Transverse colon (tissue), 4 donors: ENCODE results near the gene GRIA3. TPM values are rescaled to one million over a fixed set of nuclear protein-coding genes. Genes with fewer than 3 reads are reported as not detected.

Experiments
- DNase-seq: peaks from one replicate; pipeline ENCODE4 v3.0.0-alpha.2; 2019
- H3K27ac ChIP-seq, 4 donors: fragments of 200-600 bp; sonication (generic); 2 replicates each; pipeline ENCODE4 v1.5.1; 2016 to 2018; ENCODE audit warnings: inconsistent platforms in 4 of 4
- H3K27me3 ChIP-seq: fragments of 200-600 bp; sonication (generic); 2 replicates; pipeline ENCODE4 v1.5.1; 2017; ENCODE audit warnings: inconsistent platforms
- H3K36me3 ChIP-seq, 4 donors: fragments of 200-600 bp; sonication (generic); 2 replicates each; pipeline ENCODE4 v1.5.1; 2017 to 2019; ENCODE audit warnings: inconsistent platforms in 4 of 4
- H3K4me1 ChIP-seq, 4 donors: fragments of 200-600 bp; sonication (generic); 2 replicates each; pipeline ENCODE4 v1.5.1; 2017 to 2020; ENCODE audit warnings: inconsistent platforms in 4 of 4
- H3K4me3 ChIP-seq, 4 donors: fragments of 200-600 bp; sonication (generic); 1 replicate in 1 of 4; 2 replicates in 3 of 4; pipeline versions ENCODE4 v1.5.1 to v1.6.1; 2017 to 2019; ENCODE audit warnings: inconsistent platforms in 4 of 4
- H3K9me3 ChIP-seq, 2 donors: fragments of 200-600 bp; sonication (generic); 2 replicates each; pipeline ENCODE4 v1.5.1; 2017 to 2019; ENCODE audit warnings: inconsistent platforms in 2 of 2
- CTCF ChIP-seq, 5 experiments: fragments of 200-600 bp in 3 of 5; fragments of 450-650 bp in 2 of 5; sonication (generic) in 3 of 5; IDR thresholded peaks; 1 replicate in 2 of 5; 2 replicates in 3 of 5; pipeline ENCODE4 v1.5.1; 2016 to 2017; ENCODE audit warnings: antibody characterized with exemption in 5 of 5, inconsistent platforms in 3 of 5, mild to moderate bottlenecking in 2 of 5, moderate library complexity in 1 of 5
- EP300 ChIP-seq: sonication (generic); formaldehyde crosslinking; IDR thresholded peaks from one replicate; pipeline ENCODE4 v1.6.1; 2017; ENCODE audit warnings: antibody characterized with exemption, low read depth
- POLR2A ChIP-seq: fragments of 450-650 bp; IDR thresholded peaks from one replicate; pipeline ENCODE4 v1.6.1; 2016; ENCODE audit warnings: antibody characterized with exemption, mild to moderate bottlenecking, moderate library complexity
- POLR2AphosphoS5 ChIP-seq, 3 donors: sonication (generic); formaldehyde crosslinking; IDR thresholded peaks; one replicate each; pipeline ENCODE4 v1.6.1; 2016; ENCODE audit warnings: antibody characterized with exemption in 3 of 3
- WGBS, 2 donors: methylation state at CpG; one replicate each; pipeline ENCODE4 v1.1.5; 2018; ENCODE audit warnings: low coverage in 1 of 2; 5-methylcytosine and 5-hydroxymethylcytosine counted together
- in situ Hi-C, 4 donors: fragments of 200-750 bp; cut with MboI; loops; one replicate each; pipeline versions ENCODE4 v1.15.0 to v1.15.1; 2017; ENCODE audit warnings: low sequenced_read_pairs in 3 of 4, low pct_ligation_motif_present in 1 of 4, low pct_unique_long_range_greater_than_20kb in 1 of 4
- intact Hi-C: fragments of 100-400 bp; cut with DNase I; formaldehyde crosslinking; loops from one replicate; pipeline ENCODE4 v1.15.1; 2023; ENCODE audit warnings: low total_unique reads
- total RNA-seq, 4 donors: library from RNA; depleted of rRNA; stranded (reverse); fragments of >200 nt; gene quantifications; one replicate each; pipeline ENCODE4 v1.1.0, GENCODE V29; 2016

Gene GRIA3
- total RNA-seq, 4 donors from 2014 or later = 0.40 to 1.1 (median 0.68) TPM; not detected in 1

- no peak for TF ChIP-seq EP300
- no peak for TF ChIP-seq POLR2AphosphoS5 (IDR thresholded peaks at IDR 0.05)
- no peak for TF ChIP-seq CTCF (IDR thresholded peaks at IDR 0.05)
- no peak for TF ChIP-seq POLR2A
- peaks cover 5% of the 10 kb centered on the region for H3K27me3 ChIP-seq
- DNase-seq = no peak
- no peaks in the 10 kb centered on the region for H3K4me1 ChIP-seq
- intact Hi-C loops (no loop called here), in situ Hi-C loops (no loop called here)
- peak overlapping the region in 1 of 4 donors; percentile 39 for H3K4me3 ChIP-seq
- 61% methylated on average over 9 of the region's 9 CpGs; no CpG with 5 or more reads in 1 of the 2 donors for WGBS, 2 donors
- no peaks in the 10 kb centered on the region for H3K9me3 ChIP-seq
- no peak overlapping the region for H3K27ac ChIP-seq
- no peaks in the 10 kb centered on the region for H3K36me3 ChIP-seq
These were observed 1.6 kb downstream of the GRIA3 start for GRCh38 chrX:123185721-123186120.

GRCh38 chrX:123186801-123187200 lies 2.7 kb downstream of the GRIA3 start:
- no peaks in the 10 kb centered on the region for H3K36me3 ChIP-seq
- DNase-seq = no peak
- intact Hi-C loops = no loop called here
- no peaks in the 10 kb centered on the region for H3K4me1 ChIP-seq
- WGBS, 2 donors = 75 to 100% methylated on average over 2 to 3 of the region's 3 CpGs
- no peak overlapping the region for H3K27ac ChIP-seq
- TF ChIP-seq POLR2AphosphoS5 (IDR thresholded peaks at IDR 0.05) (no peak), POLR2A (no peak), CTCF (IDR thresholded peaks at IDR 0.05) (no peak), EP300 (no peak)
- no peak overlapping the region for H3K4me3 ChIP-seq
- H3K27me3 ChIP-seq = peaks cover 5% of the 10 kb centered on the region
- H3K9me3 ChIP-seq = no peaks in the 10 kb centered on the region
- in situ Hi-C loops = no loop called here

GRCh38 chrX:123188081-123188480 lies 4.0 kb downstream of the GRIA3 start:
- Histone ChIP-seq H3K4me3 (no peak overlapping the region), H3K27ac (no peak overlapping the region), H3K27me3 (peaks cover 5% of the 10 kb centered on the region), H3K4me1 (no peaks in the 10 kb centered on the region), H3K9me3 (no peaks in the 10 kb centered on the region), H3K36me3 (no peaks in the 10 kb centered on the region)
- in situ Hi-C loops (no loop called here), intact Hi-C loops (no loop called here)
- 64 to 100% methylated on average over 1 to 3 of the region's 3 CpGs for WGBS, 2 donors
- TF ChIP-seq CTCF (IDR thresholded peaks at IDR 0.05) = no peak
- no peak for TF ChIP-seq POLR2A
- no peak for TF ChIP-seq POLR2AphosphoS5 (IDR thresholded peaks at IDR 0.05)
- TF ChIP-seq EP300 = no peak
- DNase-seq = no peak

- no peak for TF ChIP-seq EP300
- no peak for TF ChIP-seq POLR2A
- no peak for TF ChIP-seq POLR2AphosphoS5 (IDR thresholded peaks at IDR 0.05)
- TF ChIP-seq CTCF (IDR thresholded peaks at IDR 0.05) = no peak
- in situ Hi-C loops (no loop called here), intact Hi-C loops (no loop called here)
- H3K9me3 ChIP-seq = no peaks in the 10 kb centered on the region
- no peak overlapping the region for H3K4me3 ChIP-seq
- no peak for DNase-seq
- H3K4me1 ChIP-seq = no peaks in the 10 kb centered on the region
- peaks cover 5% of the 10 kb centered on the region for H3K27me3 ChIP-seq
- no peaks in the 10 kb centered on the region for H3K36me3 ChIP-seq
- WGBS, 2 donors = 87 to 88% methylated on average over 3 to 8 of the region's 8 CpGs
- H3K27ac ChIP-seq = no peak overlapping the region
These were observed 5.3 kb downstream of the GRIA3 start for GRCh38 chrX:123189338-123189737.
